SK-N-SH (cell line): ENCODE results near the gene R3HDM2. TPM values are rescaled to one million over a fixed set of nuclear protein-coding genes. Genes with fewer than 3 reads are reported as not detected.
"Not testable (repeated sequence)": the region's sequence is repeated elsewhere in the genome, so short reads cannot be mapped to it uniquely, and the experiment has no call there.

ENCODE experiments used
- CTCF ChIA-PET: fragments of 300-600, 350-600 bp; formaldehyde crosslinking; extraction: SDS; loops from one replicate; lab custom pipeline; 2021; lab: Yijun Ruan, JAX
- POLR2A ChIA-PET: fragments of 350-600 bp; sonication (Branson Sonifier 250); formaldehyde crosslinking; extraction: SDS; loops from one replicate; lab custom pipeline; 2020; ENCODE audit warnings: antibody characterized with exemption, inconsistent platforms; lab: Yijun Ruan, JAX
- DNase-seq: peaks from one replicate; pipeline ENCODE4 v3.0.0; 2012
- H2AFZ ChIP-seq: fragments of 200-600 bp; sonication (generic); 2 replicates; pipeline ENCODE4 v1.8.1; 2016; ENCODE audit warnings: antibody characterized with exemption, mild to moderate bottlenecking, low read depth
- H3F3A ChIP-seq: fragments of 200-600 bp; sonication (generic); replicated peaks from 2 replicates; pipeline ENCODE3; 2016; ENCODE audit warnings: antibody characterized with exemption, mild to moderate bottlenecking; ENCODE audit not compliant: insufficient read depth
- H3K27ac ChIP-seq, 2 experiments: fragments of 200-500 bp in 1 of 2; fragments of 200-600 bp in 1 of 2; sonication (Bioruptor generic) in 1 of 2; sonication (generic), shearing (Covaris generic) in 1 of 2; 2 replicates each; pipeline versions ENCODE4 v1.5.1 to v1.6.1; 2014 to 2016; ENCODE audit warnings: low read depth in 2 of 2, inconsistent platforms in 1 of 2, low read length in 1 of 2, mild to moderate bottlenecking in 1 of 2, mixed read lengths in 1 of 2
- H3K27me3 ChIP-seq: fragments of 200-600 bp; sonication (generic), shearing (Covaris generic); 2 replicates; pipeline ENCODE4 v1.6.1; 2016; ENCODE audit warnings: mixed run types; ENCODE audit not compliant: insufficient read depth
- H3K36me3 ChIP-seq, 2 experiments: fragments of 200-500 bp in 1 of 2; fragments of 200-600 bp in 1 of 2; sonication (Bioruptor generic) in 1 of 2; sonication (generic) in 1 of 2; replicated peaks in 1 of 2; 2 replicates each; pipeline versions ENCODE3 to v1.5.1; 2014 to 2016; ENCODE audit warnings: low read length in 1 of 2, mild to moderate bottlenecking in 1 of 2; ENCODE audit not compliant: insufficient read depth in 2 of 2, control insufficient read depth in 1 of 2
- H3K4me1 ChIP-seq, 2 experiments: fragments of 200-500 bp in 1 of 2; fragments of 200-600 bp in 1 of 2; sonication (Bioruptor generic) in 1 of 2; sonication (generic), shearing (Covaris generic) in 1 of 2; 2 replicates each; pipeline versions ENCODE4 v1.5.1 to v1.6.1; 2014 to 2016; ENCODE audit warnings: low read depth in 1 of 2, low read length in 1 of 2, mixed run types in 1 of 2; ENCODE audit not compliant: insufficient read depth in 2 of 2, control insufficient read depth in 1 of 2
- H3K4me2 ChIP-seq: fragments of 200-600 bp; sonication (generic), shearing (Covaris generic); 2 replicates; pipeline ENCODE4 v1.6.1; 2017; ENCODE audit warnings: mixed run types
- H3K4me3 ChIP-seq, 2 experiments: fragments of 200-500 bp in 1 of 2; fragments of 200-600 bp in 1 of 2; sonication (Bioruptor generic) in 1 of 2; sonication (generic), shearing (Covaris generic) in 1 of 2; 2 replicates each; pipeline versions ENCODE4 v1.5.1 to v1.8.1; 2014 to 2016; ENCODE audit warnings: low read depth in 2 of 2, inconsistent platforms in 1 of 2, low read length in 1 of 2, mild to moderate bottlenecking in 1 of 2, mixed read lengths in 1 of 2, moderate library complexity in 1 of 2
- H3K79me2 ChIP-seq: fragments of 200-600 bp; sonication (generic); 2 replicates; pipeline ENCODE4 v1.8.1; 2017; ENCODE audit warnings: mild to moderate bottlenecking; ENCODE audit not compliant: insufficient read depth
- H3K9ac ChIP-seq: fragments of 200-600 bp; sonication (generic); 2 replicates; pipeline ENCODE4 v1.6.1; 2017; ENCODE audit warnings: mixed run types
- H3K9me2 ChIP-seq: fragments of 200-600 bp; sonication (generic); 2 replicates; pipeline ENCODE4 v1.6.1; 2017; ENCODE audit warnings: mixed run types
- H3K9me3 ChIP-seq: fragments of 200-600 bp; sonication (generic); 2 replicates; pipeline ENCODE4 v1.6.1; 2017; ENCODE audit warnings: mixed run types, mild to moderate bottlenecking, moderate library complexity
- H4K20me1 ChIP-seq: fragments of 200-600 bp; sonication (generic); 2 replicates; pipeline ENCODE4 v1.6.1; 2017; ENCODE audit warnings: mild to moderate bottlenecking, mixed run types; ENCODE audit not compliant: insufficient read depth
- ELF1 ChIP-seq: IDR thresholded peaks from 2 replicates; pipeline ENCODE4 v1.4.0; 2012
- FOSL2 ChIP-seq: IDR thresholded peaks from 2 replicates; pipeline ENCODE4 v1.4.0; 2012; ENCODE audit warnings: low read depth, mild to moderate bottlenecking, moderate library complexity, borderline replicate concordance
- FOXJ3 ChIP-seq: sonication (generic); formaldehyde crosslinking; IDR thresholded peaks from 2 replicates; pipeline ENCODE4 v1.5.1; 2020; ENCODE audit warnings: mild to moderate bottlenecking, missing genetic modification reagents
- MEF2A ChIP-seq: IDR thresholded peaks from 2 replicates; pipeline ENCODE4 v1.4.0; 2012; ENCODE audit warnings: low read depth, borderline replicate concordance
- MXI1 ChIP-seq: IDR thresholded peaks from 2 replicates; pipeline ENCODE4 v1.6.1; 2012; ENCODE audit warnings: mild to moderate bottlenecking, low read depth, low read length, improper control_type of control experiment
- RAD21 ChIP-seq: IDR thresholded peaks from 2 replicates; pipeline ENCODE4 v1.6.1; 2012; ENCODE audit warnings: mild to moderate bottlenecking, low read length
- TCF12 ChIP-seq: IDR thresholded peaks from 2 replicates; pipeline ENCODE4 v1.4.0; 2012
- WGBS: methylation state at CpG from one replicate; pipeline ENCODE4 v1.1.6; 2017; ENCODE audit warnings: low lambda C conversion rate; 5-methylcytosine and 5-hydroxymethylcytosine counted together
- polyA plus RNA-seq, 3 experiments: library from polyadenylated mRNA; depleted of rRNA; stranded (reverse); fragments of >200 nt; gene quantifications; 2 replicates each; pipeline ENCODE4 v1.2.3, GENCODE V29; 2012
- TF ChIP-seq, protein P1 (sequence below): fragments of 200-600 bp; sonication (generic); IDR thresholded peaks from 2 replicates; pipeline ENCODE4 v1.6.1; 2017; ENCODE audit warnings: antibody characterized with exemption, mild to moderate bottlenecking, moderate library complexity
- TF ChIP-seq, protein P2 (sequence below): IDR thresholded peaks from 2 replicates; pipeline ENCODE4; 2012
- TF ChIP-seq, protein P3 (sequence below): IDR thresholded peaks from 2 replicates; pipeline ENCODE4 v1.6.1; 2012; ENCODE audit warnings: mild to moderate bottlenecking, low read depth, low read length, moderate library complexity

Gene R3HDM2
- polyA plus RNA-seq, 1 of the 3 experiments (the other 2 are of a cell fraction): 23.1 TPM

DNA sequence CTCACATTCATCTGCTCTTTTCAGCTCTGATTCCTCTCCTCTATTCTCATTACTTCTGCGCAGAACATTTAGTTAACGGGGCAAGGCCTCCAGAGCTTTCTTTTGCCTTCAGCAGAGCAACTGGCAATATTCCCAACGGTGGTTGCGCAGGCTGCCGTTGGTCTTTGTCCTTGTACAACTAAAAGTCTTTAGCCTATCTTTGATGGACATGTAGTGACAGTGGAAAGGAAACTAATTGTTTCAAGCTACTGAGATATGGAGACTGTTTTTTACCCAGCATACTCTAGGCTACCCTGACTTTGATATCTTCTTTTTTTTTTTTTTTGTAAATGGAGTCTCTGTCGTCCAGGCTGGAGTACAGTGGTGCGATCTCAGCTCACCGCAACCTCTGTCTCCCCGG is 12.6 kb downstream of the R3HDM2 start (continued):
- TF ChIP-seq, protein P1, sequence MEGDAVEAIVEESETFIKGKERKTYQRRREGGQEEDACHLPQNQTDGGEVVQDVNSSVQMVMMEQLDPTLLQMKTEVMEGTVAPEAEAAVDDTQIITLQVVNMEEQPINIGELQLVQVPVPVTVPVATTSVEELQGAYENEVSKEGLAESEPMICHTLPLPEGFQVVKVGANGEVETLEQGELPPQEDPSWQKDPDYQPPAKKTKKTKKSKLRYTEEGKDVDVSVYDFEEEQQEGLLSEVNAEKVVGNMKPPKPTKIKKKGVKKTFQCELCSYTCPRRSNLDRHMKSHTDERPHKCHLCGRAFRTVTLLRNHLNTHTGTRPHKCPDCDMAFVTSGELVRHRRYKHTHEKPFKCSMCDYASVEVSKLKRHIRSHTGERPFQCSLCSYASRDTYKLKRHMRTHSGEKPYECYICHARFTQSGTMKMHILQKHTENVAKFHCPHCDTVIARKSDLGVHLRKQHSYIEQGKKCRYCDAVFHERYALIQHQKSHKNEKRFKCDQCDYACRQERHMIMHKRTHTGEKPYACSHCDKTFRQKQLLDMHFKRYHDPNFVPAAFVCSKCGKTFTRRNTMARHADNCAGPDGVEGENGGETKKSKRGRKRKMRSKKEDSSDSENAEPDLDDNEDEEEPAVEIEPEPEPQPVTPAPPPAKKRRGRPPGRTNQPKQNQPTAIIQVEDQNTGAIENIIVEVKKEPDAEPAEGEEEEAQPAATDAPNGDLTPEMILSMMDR: no peak
- TF ChIP-seq FOXJ3 (CRISPR knock-in tag): no peak
- TF ChIP-seq MEF2A: no peak
- no peak for TF ChIP-seq RAD21
- no peak for TF ChIP-seq TCF12
- no peak for TF ChIP-seq MXI1
- TF ChIP-seq, all 33 proteins: peak for 0

DNA sequence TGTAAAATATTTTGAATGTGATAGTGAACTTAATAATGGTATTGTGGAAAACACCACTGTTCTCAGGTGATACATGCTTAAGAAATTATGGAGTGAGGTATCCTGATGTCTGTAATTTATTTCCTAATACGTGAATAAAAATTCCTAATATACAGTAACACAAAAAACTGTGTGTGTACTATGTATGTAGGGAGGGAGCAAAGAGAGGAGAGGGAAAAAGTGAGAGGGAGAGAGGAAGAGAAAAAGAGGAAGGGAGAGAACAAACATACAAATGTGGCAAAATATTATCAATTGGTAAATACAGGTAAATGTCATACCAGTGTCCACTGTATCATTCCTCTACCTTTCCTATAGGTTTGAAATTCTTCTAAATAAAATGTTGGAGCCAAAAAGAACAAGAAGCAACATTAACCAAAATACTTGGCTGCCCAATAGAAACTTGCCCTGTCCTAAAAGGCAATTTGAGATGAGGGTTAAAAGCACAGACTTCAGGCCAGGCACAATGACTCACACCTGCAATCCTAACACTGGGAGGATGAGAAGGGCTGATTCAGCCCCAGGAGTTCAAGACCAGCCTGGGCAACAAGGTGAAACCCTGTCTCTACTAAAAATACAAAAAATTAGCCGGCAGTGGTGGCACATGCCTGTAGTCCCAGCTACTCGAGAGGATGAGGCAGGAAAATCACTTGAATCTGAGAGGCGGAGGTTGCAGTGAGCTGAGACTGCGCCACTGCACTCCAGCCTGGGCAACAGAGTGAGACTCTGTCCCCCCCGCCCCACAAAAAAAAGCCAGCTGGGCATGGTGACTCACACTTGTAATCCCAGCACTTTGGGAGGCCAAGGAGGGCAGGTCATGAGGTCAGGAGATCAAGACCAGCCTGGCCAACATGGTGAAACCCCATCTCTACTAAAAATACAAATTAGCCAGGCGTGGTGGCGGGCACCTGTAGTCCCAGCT is 14.5 kb downstream of the R3HDM2 start:
- TF ChIP-seq, protein P2, sequence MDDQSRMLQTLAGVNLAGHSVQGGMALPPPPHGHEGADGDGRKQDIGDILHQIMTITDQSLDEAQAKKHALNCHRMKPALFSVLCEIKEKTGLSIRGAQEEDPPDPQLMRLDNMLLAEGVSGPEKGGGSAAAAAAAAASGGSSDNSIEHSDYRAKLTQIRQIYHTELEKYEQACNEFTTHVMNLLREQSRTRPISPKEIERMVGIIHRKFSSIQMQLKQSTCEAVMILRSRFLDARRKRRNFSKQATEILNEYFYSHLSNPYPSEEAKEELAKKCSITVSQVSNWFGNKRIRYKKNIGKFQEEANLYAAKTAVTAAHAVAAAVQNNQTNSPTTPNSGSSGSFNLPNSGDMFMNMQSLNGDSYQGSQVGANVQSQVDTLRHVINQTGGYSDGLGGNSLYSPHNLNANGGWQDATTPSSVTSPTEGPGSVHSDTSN: no peak
- TF ChIP-seq FOSL2 (peak; percentile 47; the same call in 1 of the 2 replicates), MXI1 (no peak)
- ChIA-PET POLR2A (no interaction called here), CTCF (interaction anchor here (1.3 kb wide), 1 partner anchor 14 kb away, joined by 3 read pairs; no protein-coding TSS in a partner anchor)
- Histone ChIP-seq H4K20me1 (0 out of 2 replicates have a peak, but pooled peaks cover 6% of the 10 kb centered on the region), H3K9me2 (no peaks in the 10 kb centered on the region), H3K9ac (no peak overlapping the region), H3K4me3 (no peak overlapping the region), H3K27me3 (no peaks in the 10 kb centered on the region), H3K79me2 (peaks cover 63% of the 10 kb centered on the region), H3K9me3 (no peaks in the 10 kb centered on the region), H3K36me3 (no peaks in the 10 kb centered on the region), H3K4me2 (no peak overlapping the region), H3F3A (peaks cover 16% of the 10 kb centered on the region), H3K4me1 (no peaks in the 10 kb centered on the region; a peak in 1 of 4 replicates), H2AFZ (no peak overlapping the region), H3K27ac (no peak overlapping the region)
- WGBS: 93% methylated on average over 8 of the region's 8 CpGs
- no peak for DNase-seq

DNA sequence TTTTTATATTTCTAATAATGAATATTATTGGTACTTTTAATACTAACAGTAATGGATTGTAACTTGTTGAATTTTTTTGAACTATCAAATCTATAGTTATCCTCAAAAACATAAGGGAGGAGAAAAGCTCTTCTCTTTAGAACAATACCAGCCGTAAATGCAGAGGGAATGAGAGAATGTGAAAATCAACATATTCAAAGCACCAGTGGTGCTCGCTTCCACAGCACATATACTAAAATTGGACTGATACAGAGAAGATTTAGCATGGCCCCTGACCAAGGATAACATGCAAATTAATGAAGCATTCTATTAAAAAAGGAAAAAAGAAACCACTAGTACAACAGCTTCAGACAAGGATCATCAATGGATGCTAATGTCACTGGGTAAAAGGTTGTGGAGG is 15.8 kb downstream of the R3HDM2 start:
- H3K9me2 ChIP-seq: no peaks in the 10 kb centered on the region
- H3K4me2 ChIP-seq: no peak overlapping the region
- H4K20me1 ChIP-seq: peaks cover 6% of the 10 kb centered on the region; the same call in 1 of the 2 replicates
- no peak for TF ChIP-seq ELF1
- TF ChIP-seq, protein P3, sequence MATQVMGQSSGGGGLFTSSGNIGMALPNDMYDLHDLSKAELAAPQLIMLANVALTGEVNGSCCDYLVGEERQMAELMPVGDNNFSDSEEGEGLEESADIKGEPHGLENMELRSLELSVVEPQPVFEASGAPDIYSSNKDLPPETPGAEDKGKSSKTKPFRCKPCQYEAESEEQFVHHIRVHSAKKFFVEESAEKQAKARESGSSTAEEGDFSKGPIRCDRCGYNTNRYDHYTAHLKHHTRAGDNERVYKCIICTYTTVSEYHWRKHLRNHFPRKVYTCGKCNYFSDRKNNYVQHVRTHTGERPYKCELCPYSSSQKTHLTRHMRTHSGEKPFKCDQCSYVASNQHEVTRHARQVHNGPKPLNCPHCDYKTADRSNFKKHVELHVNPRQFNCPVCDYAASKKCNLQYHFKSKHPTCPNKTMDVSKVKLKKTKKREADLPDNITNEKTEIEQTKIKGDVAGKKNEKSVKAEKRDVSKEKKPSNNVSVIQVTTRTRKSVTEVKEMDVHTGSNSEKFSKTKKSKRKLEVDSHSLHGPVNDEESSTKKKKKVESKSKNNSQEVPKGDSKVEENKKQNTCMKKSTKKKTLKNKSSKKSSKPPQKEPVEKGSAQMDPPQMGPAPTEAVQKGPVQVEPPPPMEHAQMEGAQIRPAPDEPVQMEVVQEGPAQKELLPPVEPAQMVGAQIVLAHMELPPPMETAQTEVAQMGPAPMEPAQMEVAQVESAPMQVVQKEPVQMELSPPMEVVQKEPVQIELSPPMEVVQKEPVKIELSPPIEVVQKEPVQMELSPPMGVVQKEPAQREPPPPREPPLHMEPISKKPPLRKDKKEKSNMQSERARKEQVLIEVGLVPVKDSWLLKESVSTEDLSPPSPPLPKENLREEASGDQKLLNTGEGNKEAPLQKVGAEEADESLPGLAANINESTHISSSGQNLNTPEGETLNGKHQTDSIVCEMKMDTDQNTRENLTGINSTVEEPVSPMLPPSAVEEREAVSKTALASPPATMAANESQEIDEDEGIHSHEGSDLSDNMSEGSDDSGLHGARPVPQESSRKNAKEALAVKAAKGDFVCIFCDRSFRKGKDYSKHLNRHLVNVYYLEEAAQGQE: no peak
- H3K9me3 ChIP-seq: no peaks in the 10 kb centered on the region
- H3K4me3 ChIP-seq: no peak overlapping the region
- no peaks in the 10 kb centered on the region for H3K27me3 ChIP-seq
- H3F3A ChIP-seq: peaks cover 20% of the 10 kb centered on the region
- no peaks in the 10 kb centered on the region for H3K36me3 ChIP-seq
- ChIA-PET CTCF (interaction anchor here (0.7 kb wide), 1 partner anchor 45 kb away, joined by 3 read pairs; no protein-coding TSS in a partner anchor), POLR2A (no interaction called here)
- WGBS: 94% methylated on average over 2 of the region's 2 CpGs
- peaks cover 68% of the 10 kb centered on the region for H3K79me2 ChIP-seq
- no peak overlapping the region for H2AFZ ChIP-seq
- no peak for DNase-seq
- H3K4me1 ChIP-seq: no peaks in the 10 kb centered on the region; a peak in 2 of 4 replicates
- no peak overlapping the region for H3K9ac ChIP-seq
- no peak overlapping the region for H3K27ac ChIP-seq

DNA sequence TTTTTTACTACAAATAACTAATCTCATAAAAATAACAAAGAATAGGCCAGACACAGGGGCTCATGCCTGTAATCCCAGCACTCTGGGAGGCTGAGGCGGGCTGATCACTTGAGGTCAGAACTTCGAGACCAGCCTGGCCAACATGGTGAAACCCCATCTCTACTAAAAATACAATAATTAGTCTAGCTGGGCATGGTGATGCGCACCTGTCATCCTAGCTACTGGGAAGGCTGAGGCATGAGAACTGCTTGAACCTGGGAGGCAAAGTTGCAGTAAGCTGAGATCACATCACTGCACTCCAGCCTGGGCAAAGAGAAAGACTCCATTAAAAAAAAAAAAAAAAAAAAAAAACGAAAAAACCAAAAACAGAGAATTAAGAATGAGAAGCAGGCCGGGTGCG is 16.7 kb downstream of the R3HDM2 start:
- peaks cover 62% of the 10 kb centered on the region for H3K79me2 ChIP-seq

More for the DNA sequence above, 16.7 kb downstream of the R3HDM2 start:
- H3F3A ChIP-seq: peaks cover 21% of the 10 kb centered on the region
- H3K9ac ChIP-seq, CTCF ChIA-PET, H3K36me3 ChIP-seq, H3K9me3 ChIP-seq, H3K9me2 ChIP-seq, H4K20me1 ChIP-seq, H3K27me3 ChIP-seq, POLR2A ChIA-PET, DNase-seq, H3K4me2 ChIP-seq, H2AFZ ChIP-seq, H3K27ac ChIP-seq, H3K4me3 ChIP-seq, H3K4me1 ChIP-seq: not testable (repeated sequence)
- WGBS: 84% methylated on average over 6 of the region's 6 CpGs
